HG02973 (cell line): ENCODE measurements around the gene TBC1D21.

Experiments used
- ATAC-seq: cut with Tn5 transposase; IDR thresholded peaks from one replicate; pipeline ENCODE4 v1.9.1; 2021; ENCODE audit warnings: moderate library complexity; ENCODE audit not compliant: unreplicated experiment

TBC1D21 gene

GRCh38 chr15:73858062-73858461 lies 15.3 kb upstream of the TBC1D21 start:
- no peak for ATAC-seq

- ATAC-seq = no peak
Measured at GRCh38 chr15:73862276-73862675, 11.1 kb upstream of the TBC1D21 start.

- no peak for ATAC-seq
Measured at GRCh38 chr15:73865379-73865778, 8.0 kb upstream of the TBC1D21 start.

GRCh38 chr15:73865904-73866303 lies 7.5 kb upstream of the TBC1D21 start:
- no peak for ATAC-seq

- ATAC-seq = no peak
Measured at GRCh38 chr15:73866481-73866880, 6.9 kb upstream of the TBC1D21 start.

GRCh38 chr15:73866881-73867410 lies 6.4 kb upstream of the TBC1D21 start:
- no peak for ATAC-seq

- ATAC-seq = no peak
Measured at GRCh38 chr15:73867426-73867825, 5.9 kb upstream of the TBC1D21 start.

- no peak for ATAC-seq
Measured at GRCh38 chr15:73867956-73868355, 5.4 kb upstream of the TBC1D21 start.

GRCh38 chr15:73869216-73869995 lies 4.0 kb upstream of the TBC1D21 start:
- ATAC-seq = no peak

- no peak for ATAC-seq
Measured at GRCh38 chr15:73870700-73871408, 2.5 kb upstream of the TBC1D21 start.

GRCh38 chr15:73872346-73872745 lies 1.0 kb upstream of the TBC1D21 start:
- no peak for ATAC-seq

GRCh38 chr15:73873889-73874511 lies 636 bp downstream of the TBC1D21 start:
- no peak for ATAC-seq

GRCh38 chr15:73879426-73879825 lies 6.1 kb downstream of the TBC1D21 start:
- ATAC-seq = no peak

- ATAC-seq = no peak
Measured at GRCh38 chr15:73881579-73882320, 8.4 kb downstream of the TBC1D21 start.

GRCh38 chr15:73882761-73883419 lies 9.5 kb downstream of the TBC1D21 start:
- no peak for ATAC-seq

GRCh38 chr15:73884159-73884558 lies 10.8 kb downstream of the TBC1D21 start:
- ATAC-seq = no peak

- no peak for ATAC-seq
Measured at GRCh38 chr15:73885954-73886700, 12.8 kb downstream of the TBC1D21 start.

- no peak for ATAC-seq
Measured at GRCh38 chr15:73886717-73887345, 13.5 kb downstream of the TBC1D21 start.

- no peak for ATAC-seq
Measured at GRCh38 chr15:73887481-73887880, 14.1 kb downstream of the TBC1D21 start.
